Smooth muscle cell of the brain vasculature (primary cell): ENCODE data around the gene SH3GL1.

Experiments used
- DNase-seq: peaks from one replicate; pipeline ENCODE4 v3.0.0-alpha.2; 2012; ENCODE audit warnings: low read depth, low spot score

Gene SH3GL1

DNA sequence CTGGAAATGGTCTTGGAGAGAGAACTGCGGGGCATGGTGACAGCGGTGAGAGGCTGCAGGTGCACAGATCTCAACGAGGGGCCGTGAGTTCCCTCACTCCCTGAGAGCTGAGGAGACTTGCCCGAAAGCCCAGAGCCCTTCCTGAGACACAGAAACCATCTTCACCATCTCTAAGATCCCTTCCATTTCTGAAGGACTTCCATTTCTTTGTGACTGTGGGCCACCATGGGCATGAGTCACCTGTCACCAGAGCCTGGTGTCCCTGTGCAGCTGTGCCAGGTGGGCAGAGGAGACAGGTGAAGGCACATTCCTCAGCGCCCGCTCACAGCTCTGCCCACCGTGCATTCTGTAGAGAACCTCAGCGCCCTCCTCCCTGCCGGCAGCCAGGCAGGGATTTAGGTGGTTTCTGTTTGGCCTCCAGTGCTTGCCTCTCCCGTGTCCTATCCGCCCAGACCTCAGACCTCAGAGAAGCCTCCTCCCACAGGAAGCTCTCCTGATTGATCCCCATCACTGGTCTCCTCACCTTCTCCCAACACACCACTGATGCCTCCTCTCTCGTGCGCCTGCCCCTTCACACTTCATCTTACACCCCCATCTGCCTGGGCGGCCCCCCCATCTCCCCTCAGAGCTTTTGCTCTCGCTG lies 24.2 kb downstream of the SH3GL1 start:
- DNase-seq, result no peak

DNA sequence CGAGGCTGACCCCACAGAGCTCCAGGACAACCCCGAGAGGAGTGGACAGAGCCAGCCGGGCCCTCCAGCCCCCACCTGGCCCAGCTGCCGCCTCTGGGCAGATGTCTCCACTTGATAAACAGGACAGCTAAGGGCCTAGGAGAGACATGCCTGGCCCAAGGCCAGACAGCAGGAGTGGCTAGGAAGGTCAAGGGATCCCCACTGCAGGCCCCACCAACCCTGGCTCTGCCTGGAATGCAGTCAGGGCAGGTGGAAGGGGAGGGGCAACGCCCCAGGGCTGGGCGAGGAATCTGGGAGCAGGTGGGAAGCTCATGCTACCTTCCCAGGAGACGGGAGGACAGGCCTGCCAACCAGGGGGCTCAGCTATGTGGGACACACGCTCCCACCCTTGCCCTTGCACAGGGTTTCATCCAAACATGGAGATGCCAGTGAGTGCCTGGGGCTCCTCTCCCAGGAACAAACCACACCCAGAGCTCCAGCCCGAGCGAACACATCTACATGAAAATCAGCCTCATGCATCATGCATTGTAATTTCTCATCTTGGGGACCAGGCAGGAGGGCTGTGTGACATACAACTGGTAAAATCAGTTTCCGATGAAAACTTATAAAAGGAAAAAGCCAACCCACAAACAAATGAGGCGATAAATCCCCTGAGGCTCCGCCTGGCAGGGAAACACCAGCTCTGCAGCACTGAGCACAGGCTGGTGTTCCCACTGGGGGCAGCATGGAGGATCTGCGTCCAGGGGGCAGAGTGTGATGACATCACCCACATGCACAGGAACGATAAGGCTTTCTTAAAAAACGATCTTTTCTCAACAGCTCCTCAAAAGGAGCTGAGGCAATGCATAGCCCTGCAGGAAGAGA lies 25.0 kb downstream of the SH3GL1 start:
- no peak for DNase-seq

DNA sequence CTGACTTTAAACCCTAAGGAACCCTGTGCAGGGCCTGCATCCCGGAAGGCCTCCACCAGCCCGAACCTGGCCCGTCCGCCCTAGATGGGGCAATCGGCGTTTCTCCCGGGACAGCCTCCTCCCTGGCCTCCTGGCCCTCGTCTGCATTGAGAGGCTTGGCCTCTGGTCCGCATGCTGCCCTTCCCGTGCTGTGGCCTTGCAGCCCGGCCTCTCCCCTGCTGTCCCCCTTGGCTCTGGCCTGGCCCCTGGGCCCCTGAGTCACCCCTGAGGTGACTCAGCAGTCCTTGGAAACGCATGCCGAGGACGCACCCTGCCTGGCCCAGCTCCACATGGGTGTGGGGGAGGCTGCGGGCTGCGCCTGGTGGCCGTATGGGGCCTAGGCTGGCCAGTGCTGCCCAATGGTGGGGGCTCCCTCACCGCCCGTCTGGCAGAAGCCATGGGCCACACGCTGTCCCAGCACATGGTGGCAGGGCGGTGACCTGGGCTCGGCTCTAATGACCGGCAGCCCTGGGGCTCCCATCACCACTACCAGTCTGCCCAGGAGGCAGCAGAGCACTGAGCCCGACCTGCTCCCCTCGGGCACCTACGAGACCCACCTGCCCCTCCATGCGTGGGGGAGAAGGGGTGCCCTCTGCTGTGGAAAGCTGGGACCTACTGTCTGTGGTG lies 25.7 kb downstream of the SH3GL1 start:
- no peak for DNase-seq

DNA sequence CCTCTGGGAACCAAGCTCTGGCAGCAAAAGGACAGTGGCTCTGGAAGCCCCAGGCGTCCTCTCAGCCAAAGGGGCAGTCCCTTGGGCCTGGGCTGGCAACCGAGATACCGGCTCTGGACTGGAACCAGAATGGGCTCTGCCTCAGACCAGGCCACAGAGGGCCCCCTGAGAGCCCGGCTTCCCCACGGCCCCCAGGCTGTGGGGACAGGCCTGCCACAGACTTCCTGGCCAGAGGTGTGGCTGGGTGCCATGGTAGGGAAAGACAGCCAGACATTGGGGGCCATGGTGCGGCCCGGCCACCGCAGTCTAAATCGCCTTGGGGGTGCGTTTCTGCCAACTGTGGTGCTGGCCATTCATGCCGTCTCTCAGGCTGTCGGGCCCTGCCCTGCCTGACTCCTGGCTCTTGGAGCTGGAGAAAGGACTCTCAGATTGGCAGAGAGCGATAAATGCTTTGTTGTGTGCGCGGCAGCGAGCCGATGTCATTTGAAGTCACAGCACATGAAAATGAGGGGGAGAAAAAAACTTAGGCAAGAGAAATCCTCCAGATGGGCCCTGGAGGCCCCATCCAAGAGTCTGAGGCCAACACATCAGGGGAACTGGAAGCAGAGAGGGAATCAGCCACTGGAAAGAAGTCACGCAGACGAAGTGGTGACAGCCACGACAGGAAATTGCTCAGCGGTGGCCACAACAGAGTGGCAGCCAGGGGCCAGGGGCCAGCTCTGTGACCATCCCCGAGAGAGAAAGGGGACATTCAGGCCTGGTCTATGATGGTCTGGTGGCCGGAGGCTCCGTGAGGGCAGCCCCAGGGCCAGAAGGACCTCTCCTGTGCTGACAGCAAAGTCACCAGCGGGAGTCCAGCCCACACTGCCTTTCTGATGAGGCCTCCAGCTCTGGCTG lies 26.5 kb downstream of the SH3GL1 start:
- no peak for DNase-seq

DNA sequence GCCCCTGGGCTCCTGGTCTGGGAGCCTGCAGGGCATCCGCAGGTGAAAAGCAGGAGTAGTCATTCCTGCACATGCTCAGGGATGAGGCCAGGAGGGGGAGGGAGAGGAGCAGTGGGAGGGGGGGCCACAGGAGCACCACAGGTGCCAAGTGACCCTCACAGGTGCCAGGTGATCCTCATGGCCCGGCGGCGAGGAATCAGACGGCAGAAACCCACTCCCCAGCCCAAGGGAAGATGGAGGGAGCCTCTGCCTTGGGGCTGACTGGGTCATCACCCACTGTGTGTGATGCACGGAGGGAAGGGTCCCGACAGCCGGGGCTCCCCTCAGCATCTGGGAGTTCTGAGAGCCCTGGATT lies 27.4 kb downstream of the SH3GL1 start:
- DNase-seq, result no peak

DNA sequence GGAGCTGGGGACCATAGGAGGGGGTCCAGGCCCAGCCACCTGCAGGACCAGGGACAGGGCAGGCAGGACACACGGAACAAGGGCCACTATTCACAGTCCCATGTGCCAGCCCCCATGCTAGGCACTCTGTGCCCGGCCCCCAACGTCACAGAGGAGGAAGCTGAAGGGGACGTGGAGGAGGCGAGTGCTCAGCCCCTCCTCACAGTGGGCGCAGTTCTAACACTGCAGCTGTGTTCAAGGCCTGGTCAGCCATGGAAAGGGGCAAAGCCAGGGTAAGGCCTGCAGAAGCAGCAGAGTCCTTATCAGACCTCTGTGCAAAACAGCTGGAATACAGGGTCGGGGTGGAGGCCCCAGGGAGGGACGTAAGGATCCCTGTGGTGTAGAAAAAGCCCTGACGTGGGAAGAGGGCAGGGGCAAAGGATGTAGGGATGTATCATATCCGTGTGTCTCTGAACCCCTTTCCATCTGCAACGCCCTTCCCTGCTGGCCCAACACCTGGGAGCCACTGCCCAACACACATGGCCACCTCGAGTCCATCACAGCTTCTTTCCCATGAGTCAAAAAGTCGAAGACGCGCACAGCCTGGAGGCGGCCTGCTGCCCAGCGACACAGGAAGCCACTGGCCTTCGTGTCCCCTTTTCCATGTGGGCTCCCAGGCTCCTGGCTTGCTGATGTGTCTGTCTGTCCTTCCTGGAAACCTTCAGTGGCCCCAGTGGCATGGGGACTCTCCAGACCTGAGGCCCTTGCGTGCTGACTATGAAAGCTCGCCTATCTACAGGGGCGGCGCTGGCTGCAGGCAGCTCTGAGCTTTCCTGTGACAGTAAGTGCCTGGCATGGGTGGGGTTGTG lies 28.0 kb downstream of the SH3GL1 start:
- no peak for DNase-seq

DNA sequence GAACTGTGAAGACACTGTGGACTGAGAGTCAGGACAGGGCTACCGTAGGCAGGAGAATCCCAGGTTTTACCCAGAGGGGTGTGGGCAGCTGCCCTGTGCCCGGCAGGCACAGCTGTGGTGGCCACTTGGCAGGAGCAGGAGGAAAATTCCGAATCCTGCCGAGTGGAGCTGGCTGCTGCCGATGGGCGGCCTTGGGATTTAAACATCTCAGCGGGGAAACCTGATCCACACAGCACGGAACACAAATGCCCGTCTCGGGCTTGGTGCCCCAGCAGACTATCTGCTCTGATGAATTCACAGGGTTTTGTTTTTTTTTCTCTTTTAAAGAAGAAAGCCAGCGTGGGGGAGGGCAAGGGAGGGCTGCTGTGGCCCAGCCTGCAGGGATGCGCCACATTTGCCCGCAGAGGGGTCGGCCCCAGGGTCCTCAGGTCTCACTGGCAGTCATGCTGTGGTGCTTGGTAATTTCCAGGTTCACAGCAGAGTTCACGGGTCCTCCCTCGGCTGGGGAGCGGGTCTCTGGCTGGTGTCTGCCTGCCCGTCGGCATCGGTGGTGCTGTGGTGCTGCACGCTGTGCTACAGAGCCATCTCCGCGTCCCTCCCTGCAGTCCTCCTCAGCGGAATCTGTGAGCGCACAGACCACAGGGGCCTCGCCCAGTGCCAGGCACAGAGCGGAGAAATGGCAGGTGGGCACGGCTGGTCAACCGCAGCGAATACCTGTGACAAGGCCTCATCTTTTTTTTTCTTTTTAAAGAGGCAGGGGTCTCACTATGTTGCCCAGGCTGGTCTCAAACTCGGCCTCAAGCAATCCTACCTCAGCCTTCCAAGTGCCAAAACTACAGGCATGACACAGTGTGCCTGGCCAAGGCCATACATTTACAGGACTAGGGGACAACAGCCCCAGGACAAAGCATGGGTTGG lies 28.8 kb downstream of the SH3GL1 start:
- DNase-seq, result no peak

DNA sequence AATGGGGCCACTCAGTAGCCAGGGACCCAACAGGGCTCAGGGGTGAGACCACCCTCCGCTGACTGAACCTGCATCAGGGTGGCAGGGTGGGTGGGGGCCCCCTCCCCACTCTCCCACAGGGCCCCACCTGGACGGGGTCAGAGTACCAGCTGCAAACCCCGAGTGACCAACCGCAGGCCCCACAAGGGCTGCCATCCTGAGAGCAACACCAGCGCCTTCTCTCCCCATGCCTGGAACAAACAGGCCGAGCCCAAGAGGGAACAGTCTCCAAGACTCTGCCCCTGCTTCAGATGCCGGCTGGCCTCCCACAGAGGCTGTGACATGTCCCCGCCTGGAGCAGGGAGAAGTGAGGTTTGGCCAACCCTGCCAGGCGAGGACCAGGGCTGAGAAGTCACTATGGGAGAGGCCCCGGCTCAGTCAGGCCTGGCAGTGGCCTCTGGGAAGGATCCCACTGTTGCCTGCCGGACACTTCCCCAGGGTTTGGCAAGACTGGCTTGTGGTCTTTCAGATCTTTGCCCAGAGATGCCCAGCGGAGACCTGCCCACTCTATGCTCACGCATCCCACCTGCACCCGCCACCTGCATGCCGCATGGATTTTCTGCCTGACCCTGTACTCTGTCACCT lies 29.8 kb downstream of the SH3GL1 start:
- no peak for DNase-seq

DNA sequence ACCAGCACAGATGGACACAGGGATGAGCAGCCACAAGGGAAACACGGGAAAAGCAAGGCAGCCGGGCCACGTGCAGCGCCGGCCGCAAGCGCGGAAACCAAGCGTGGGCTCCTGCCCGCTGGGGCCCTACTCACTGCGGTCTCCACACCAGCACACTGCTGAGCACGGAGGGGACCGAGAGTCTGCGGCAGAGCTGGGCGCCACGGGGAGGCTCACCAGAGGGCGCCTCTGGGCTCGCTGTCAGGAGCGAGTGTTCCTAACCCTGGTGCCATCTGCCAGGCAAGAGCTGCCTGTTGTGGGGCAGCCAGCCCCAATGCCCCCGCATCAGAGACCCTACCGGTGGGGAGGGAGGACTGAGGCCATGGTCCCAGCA lies 30.5 kb downstream of the SH3GL1 start:
- DNase-seq, result no peak

DNA sequence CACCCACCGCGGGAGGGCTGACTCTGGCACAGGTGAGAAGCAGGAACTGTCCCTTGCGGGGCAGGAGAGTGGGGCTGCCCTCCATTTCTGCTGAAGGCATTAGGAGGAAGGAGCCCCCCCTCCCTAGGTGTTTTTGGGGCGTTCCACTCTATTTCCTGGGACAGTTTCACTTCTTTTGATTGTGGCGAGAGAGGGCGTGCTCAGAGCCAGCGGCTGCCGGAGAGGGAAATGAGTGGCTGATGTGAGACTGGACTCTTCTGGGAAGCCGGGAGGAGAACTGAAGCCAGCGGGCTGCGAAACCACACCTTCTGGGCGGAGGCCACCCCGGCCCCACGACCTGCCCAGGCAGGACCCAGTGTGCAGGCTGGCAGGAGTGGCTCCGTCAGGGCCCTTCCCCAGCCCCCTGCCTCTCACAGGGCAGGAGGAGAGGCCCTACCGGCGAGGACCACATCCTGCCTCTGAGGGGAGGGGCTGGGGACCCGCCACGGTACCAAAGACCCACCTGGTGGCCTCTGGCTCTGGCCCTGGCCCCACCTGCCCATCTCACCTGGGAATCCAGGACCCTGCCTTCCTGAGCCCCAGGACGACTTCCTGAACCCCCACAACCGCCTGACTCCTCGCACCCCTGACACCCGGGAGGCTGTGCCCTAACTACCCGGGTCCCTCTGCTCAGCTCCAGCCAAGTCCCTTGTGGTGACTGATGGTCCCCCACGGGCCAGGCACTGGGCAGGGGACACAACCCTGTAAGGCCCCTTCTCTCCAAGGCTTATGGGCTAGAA lies 31.0 kb downstream of the SH3GL1 start:
- DNase-seq, result no peak

DNA sequence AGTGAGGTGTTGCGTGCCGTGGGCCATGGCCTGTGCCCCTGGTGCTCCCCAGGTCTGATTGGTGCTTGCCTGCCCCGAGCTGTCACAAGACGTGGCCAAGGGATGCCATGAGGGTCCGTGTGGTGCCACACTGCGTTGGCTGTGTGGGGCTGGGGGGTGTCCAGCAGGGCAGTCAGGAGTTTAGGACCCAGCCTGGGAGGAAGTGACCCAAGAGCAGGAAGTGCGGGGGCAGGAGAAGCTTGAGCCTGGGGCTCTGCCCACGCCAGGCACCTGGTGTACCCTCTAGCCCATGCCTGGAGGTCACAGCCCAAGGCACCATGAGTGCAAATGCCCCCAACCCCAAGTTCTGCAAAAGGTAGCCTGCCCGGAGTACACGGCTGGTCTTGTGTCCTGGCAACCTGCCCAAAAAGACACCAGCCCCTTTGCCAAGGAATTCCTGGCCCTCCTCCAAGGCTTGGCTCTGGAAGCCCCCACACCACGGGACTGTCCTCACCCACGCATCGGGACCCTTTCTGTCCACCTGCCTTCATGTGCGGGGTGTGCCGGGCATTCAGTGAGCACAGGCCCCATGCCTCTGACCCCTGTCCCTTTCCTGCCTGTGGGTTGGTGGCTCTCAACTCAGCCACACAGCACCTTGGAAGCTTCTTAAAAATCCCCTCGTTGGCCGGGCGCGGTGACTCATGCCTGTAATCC lies 32.1 kb downstream of the SH3GL1 start:
- DNase-seq, result no peak

DNA sequence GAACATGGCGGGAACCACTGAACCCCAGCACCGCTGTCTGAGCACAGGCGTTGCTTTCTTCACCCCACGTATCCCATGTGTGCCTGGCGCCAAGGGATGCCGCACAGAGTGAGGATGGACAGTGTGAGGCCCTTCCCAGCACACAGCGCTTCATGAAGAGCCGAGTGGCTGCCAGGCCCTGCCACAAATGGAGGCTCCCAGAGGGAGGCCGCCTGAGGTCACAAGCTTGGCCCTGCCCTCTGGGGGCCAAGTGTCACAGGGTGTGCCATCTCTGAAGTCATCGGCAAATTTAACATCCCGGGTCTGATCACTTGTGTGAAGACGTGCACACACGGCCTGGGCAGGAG lies 32.6 kb downstream of the SH3GL1 start:
- DNase-seq, result no peak

DNA sequence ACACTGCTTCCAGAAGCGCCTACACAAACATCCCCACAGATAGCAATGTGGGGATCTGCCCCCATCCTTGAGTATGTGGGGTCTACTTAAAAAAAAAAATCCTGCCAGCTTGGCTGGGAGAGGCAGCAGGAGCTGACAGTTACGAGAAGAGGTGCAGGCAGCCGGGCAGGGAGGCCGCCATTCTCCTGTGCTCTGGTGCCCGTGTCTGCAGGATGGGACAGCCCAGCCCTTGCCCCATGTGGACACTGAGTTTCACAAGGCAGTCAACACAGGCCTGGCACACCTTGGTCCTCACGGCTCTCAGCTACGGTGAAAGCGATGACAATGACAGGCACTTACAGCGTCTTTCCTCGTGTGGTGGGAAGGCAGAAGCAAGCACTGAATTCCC lies 33.0 kb downstream of the SH3GL1 start:
- no peak for DNase-seq

DNA sequence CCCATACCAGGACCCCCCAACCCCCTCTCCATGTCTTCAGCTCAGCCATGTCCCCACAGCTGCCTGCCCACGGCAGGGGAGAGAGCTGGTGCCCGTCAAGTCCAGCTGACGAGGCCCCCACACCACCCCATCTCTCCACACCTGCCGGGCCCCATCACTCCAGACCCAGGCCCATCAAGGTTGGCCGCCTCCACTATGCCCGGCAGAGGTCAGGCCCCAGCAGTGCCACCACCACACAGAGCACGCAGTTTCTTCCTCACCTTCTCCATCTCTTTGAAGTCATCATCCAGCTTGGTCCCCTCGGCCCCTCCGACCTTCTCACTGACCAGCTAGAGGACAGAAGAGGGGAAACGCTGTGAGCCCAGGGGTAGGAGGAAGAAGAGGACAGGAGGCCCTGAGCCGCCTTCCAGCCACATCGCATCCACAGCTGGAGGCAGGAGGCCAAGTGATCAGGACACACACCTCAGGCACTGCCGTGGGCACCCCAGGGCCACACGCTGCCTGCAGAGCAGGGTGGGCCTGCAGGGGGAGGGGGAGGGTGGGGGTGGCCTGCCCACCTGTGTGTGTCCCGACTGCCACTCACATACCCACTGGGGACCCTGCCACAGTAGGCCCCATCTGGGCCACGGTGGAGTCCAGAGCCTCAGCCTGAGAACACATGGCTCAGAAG lies 33.5 kb downstream of the SH3GL1 start:
- no peak for DNase-seq

DNA sequence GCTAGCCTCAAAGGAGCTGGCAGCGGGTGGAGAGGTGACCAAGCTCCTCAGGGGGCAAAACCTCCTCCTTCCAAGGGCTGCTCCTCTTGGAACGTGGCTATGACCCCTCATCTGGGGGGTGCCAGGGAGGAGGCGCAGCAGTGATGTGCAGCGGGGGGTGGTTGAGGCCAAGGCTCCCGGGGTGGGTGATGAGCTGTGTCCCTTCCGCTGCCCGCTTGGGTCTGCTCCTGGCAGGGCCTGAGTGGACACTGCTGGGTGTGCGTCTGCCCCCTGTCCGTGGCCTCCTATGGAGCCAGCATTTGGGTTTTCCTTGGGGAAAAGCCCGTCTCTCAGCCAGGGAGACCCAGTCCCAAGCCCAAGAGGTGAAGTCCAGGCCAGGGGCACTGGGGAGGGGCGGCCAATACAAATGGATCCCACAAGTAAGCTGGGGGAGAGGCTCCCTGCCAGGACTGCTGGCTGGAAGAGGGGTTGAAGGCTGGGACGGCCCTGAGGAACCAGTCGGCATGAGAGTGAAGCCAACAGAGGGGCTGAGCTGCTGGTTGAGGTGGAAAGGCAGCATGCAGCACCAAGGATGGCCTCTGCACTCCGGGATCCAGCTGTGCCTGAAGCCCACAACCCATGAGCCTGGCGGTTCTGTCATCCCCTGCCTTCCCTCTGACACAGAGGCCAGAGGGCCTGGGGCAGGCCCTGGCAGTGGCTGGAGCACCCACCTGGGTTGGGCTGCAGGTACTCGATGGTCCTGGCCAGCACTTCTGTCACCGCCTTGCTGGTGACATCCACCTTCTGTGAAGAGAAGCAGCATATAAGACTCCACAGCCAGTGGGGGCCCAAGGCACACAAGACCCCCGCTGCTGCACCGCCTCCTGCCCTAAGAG lies 34.3 kb downstream of the SH3GL1 start:
- no peak for DNase-seq

DNA sequence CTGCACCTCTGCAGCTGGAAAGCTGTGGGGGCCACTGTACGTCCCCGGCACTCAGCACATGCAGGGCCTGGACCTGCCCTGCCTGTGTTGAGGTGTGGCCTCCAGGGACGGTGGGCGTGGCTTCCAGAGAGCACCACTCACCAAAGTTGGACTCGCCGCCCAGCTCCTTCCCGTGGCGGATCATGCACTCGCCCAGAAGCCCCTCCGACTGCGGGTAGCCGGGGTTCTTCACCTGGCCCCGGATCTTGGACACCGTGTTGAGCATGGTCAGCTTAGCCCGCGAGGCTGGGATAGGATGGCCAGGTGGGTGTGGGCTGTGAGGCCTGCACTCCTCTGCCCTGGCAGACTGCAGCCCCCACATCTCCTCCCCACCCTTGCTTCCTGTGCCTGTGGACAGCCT lies 35.0 kb downstream of the SH3GL1 start:
- no peak for DNase-seq
